Thoracic aorta (tissue), 2 donors: ENCODE results near the gene ZNF83. TPM values are rescaled to one million over a fixed set of nuclear protein-coding genes. Genes with fewer than 3 reads are reported as not detected.
A peak's percentile ranks its signal among the peaks of the same experiment; 100 is the strongest.

ENCODE experiments used
- ATAC-seq: fragments of 150-250 bp; one replicate; pipeline ENCODE4 v1.8.0; 2017; ENCODE audit warnings: low read depth; ENCODE audit not compliant: insufficient number of reproducible peaks, low FRiP score
- DNase-seq: peaks from one replicate; pipeline ENCODE4 v3.0.0-alpha.2; 2020; ENCODE audit warnings: low spot score
- H3K27ac ChIP-seq, 2 donors: fragments of 200-600 bp; sonication (generic); 1 replicate in 1 of 2; 2 replicates in 1 of 2; pipeline ENCODE4 v1.5.1; 2016; ENCODE audit warnings: mild to moderate bottlenecking in 2 of 2, moderate library complexity in 2 of 2
- H3K27me3 ChIP-seq: fragments of 200-600 bp; sonication (generic); replicated peaks from 2 replicates; pipeline ENCODE4 v1.6.0; 2016; ENCODE audit warnings: mild to moderate bottlenecking; ENCODE audit not compliant: insufficient read depth
- H3K36me3 ChIP-seq: fragments of 200-600 bp; sonication (generic); one replicate; pipeline ENCODE4 v1.5.1; 2016
- H3K4me1 ChIP-seq, 2 donors: fragments of 200-600 bp; sonication (generic); 1 replicate in 1 of 2; 2 replicates in 1 of 2; pipeline versions ENCODE4 v1.5.1 to v1.6.0; 2016; ENCODE audit warnings: low read depth in 2 of 2, mild to moderate bottlenecking in 1 of 2; ENCODE audit not compliant: control insufficient read depth in 1 of 2
- H3K4me3 ChIP-seq: fragments of 200-600 bp; sonication (generic); 2 replicates; pipeline ENCODE4 v1.5.1; 2016; ENCODE audit warnings: mild to moderate bottlenecking
- H3K9me3 ChIP-seq: fragments of 200-600 bp; sonication (generic); 2 replicates; pipeline ENCODE4 v1.5.1; 2016
- CTCF ChIP-seq: fragments of 200-600 bp; sonication (generic); IDR thresholded peaks from one replicate; pipeline ENCODE4 v1.5.1; 2019; ENCODE audit warnings: antibody characterized with exemption
- total RNA-seq, 2 donors: library from RNA; depleted of rRNA; stranded (reverse); fragments of >200 nt; gene quantifications; one replicate each; pipeline versions ENCODE4 v1.1.0 to v1.2.3, GENCODE V29; 2016

The ZNF83 gene
- total RNA-seq, 2 donors from 2014 or later: 70.0 to 143 TPM

DNA sequence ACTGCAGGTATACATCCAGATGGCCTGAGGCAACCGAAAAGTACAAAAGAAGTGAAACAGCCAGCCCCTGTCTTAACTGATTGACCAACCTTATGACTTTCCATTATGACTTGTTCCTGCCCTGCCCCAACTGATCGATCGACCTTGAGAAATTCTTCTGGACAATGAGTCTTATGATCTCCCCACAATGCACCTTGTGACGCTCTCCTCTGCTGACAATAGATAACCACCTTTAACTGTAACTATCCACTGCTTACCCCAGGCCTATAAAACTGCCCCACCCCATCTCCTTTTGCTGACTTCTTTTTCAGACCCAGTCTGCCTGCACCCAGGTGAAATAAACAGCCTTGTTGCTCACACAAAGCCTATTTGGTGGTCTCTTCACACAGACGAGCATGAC lies 11.2 kb downstream of the ZNF83 start:
- H3K4me3 ChIP-seq: no peak overlapping the region
- TF ChIP-seq CTCF: no peak
- no peak overlapping the region for H3K27ac ChIP-seq
- DNase-seq (no peak), ATAC-seq (no peak)
- H3K27me3 ChIP-seq: no peaks in the 10 kb centered on the region
- no peaks in the 10 kb centered on the region for H3K4me1 ChIP-seq
- no peaks in the 10 kb centered on the region for H3K9me3 ChIP-seq
- peaks cover 15% of the 10 kb centered on the region for H3K36me3 ChIP-seq

- ATAC-seq: no peak
- H3K27me3 ChIP-seq: no peaks in the 10 kb centered on the region
- no peak for DNase-seq
- no peak overlapping the region for H3K4me3 ChIP-seq
- TF ChIP-seq CTCF: no peak
- peaks cover 33% of the 10 kb centered on the region for H3K36me3 ChIP-seq
- H3K27ac ChIP-seq: no peak overlapping the region
- H3K9me3 ChIP-seq: no peaks in the 10 kb centered on the region
- H3K4me1 ChIP-seq: no peaks in the 10 kb centered on the region
These were observed 15.9 kb downstream of the ZNF83 start for GRCh38 chr19:52622261-52622660.

DNA sequence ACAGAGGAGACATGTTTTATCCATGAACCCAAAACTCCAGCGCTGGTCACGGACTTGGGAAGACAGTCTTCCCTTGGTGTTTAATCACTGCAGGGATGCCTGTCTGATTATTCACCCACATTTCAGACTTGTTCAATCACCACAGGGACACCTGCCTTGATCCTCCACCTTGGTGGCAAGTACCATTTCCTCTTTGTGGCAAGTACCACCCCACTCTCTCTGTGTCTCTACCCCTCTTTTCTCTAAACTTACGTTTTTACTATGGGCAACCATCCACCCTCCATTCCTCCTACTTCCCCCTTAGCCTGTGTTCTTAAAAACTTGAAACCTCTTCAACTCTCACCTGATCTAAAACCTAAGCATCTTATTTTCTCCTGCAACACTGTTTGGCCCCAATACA lies 16.8 kb downstream of the ZNF83 start:
- Histone ChIP-seq H3K4me3 (no peak overlapping the region), H3K9me3 (no peaks in the 10 kb centered on the region), H3K27ac (no peak overlapping the region), H3K4me1 (no peaks in the 10 kb centered on the region), H3K27me3 (no peaks in the 10 kb centered on the region), H3K36me3 (peaks cover 42% of the 10 kb centered on the region)
- ATAC-seq (no peak), DNase-seq (no peak)
- TF ChIP-seq CTCF: no peak

DNA sequence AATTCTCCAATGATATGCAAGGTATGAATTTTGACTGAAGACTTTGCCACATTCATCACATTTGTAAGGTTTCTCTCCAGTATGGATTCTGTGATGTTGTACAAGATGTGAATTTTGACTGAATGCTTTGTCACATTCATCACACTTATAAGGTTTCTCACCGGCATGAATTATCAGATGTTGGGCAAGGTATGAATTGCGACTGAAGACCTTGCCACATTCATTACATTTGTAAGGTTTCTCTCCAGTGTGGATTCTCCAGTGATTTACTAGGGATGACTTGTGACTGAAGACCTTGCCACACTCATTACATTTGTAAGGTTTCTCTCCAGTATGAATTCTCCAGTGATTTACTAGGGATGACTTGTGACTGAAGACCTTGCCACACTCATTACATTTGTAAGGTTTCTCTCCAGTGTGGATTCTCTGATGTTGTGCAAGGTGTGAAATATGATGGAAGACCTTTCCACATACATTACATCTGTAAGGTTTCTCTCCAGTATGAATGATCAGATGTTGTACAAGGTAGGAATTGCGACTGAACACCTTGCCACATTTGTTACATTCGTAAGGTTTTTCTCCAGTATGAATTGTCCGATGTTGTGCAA lies 24.8 kb downstream of the ZNF83 start:
- Histone ChIP-seq H3K27ac (no peak overlapping the region), H3K4me1 (no peaks in the 10 kb centered on the region), H3K27me3 (no peaks in the 10 kb centered on the region), H3K4me3 (no peak overlapping the region), H3K36me3 (peaks cover 26% of the 10 kb centered on the region), H3K9me3 (peaks cover 20% of the 10 kb centered on the region)
- TF ChIP-seq CTCF: no peak
- DNase-seq: no peak
- no peak for ATAC-seq

GRCh38 chr19:52603558-52604207 lies 34.5 kb downstream of the ZNF83 start:
- peak overlapping the region; percentile 77 to 89 for H3K27ac ChIP-seq

More at GRCh38 chr19:52603558-52604207, 34.5 kb downstream of the ZNF83 start:
- peaks cover 7 to 25% of the 10 kb centered on the region in 2 donors for H3K4me1 ChIP-seq
- no peaks in the 10 kb centered on the region for H3K9me3 ChIP-seq
- ATAC-seq (peak; percentile 51), DNase-seq (no peak)
- no peak overlapping the region for H3K4me3 ChIP-seq
- H3K36me3 ChIP-seq: peaks cover 7% of the 10 kb centered on the region
- H3K27me3 ChIP-seq: no peaks in the 10 kb centered on the region
- TF ChIP-seq CTCF: no peak
